HepG2 (cell line): Measurements from ENCODE around the gene PDP2. TPM values are rescaled to one million over a fixed set of nuclear protein-coding genes. Genes with fewer than 3 reads are reported as not detected.

Experiments used
- ARHGAP35 ChIP-seq: sonication (generic); formaldehyde crosslinking; IDR thresholded peaks from 2 replicates; pipeline ENCODE4 v1.9.0; 2022; ENCODE audit warnings: mild to moderate bottlenecking, inconsistent platforms, moderate library complexity, missing genetic modification reagents, borderline replicate concordance
- FOXA1 ChIP-seq, 2 experiments: fragments of 450-650 bp in 1 of 2; sonication (generic) in 1 of 2; formaldehyde crosslinking in 1 of 2; IDR thresholded peaks; 2 replicates each; pipeline versions ENCODE4 v1.4.0 to v1.6.1; 2016 to 2020; ENCODE audit warnings: missing genetic modification reagents in 1 of 2
- THRA ChIP-seq: sonication (generic); formaldehyde crosslinking; IDR thresholded peaks from 2 replicates; pipeline ENCODE4 v1.4.0; 2020; ENCODE audit warnings: missing genetic modification reagents, borderline replicate concordance
- ZFYVE20 ChIP-seq: sonication (generic); formaldehyde crosslinking; IDR thresholded peaks from 2 replicates; pipeline ENCODE4 v1.8.0; 2023; ENCODE audit warnings: low read depth, mild to moderate bottlenecking, moderate library complexity, missing genetic modification reagents, borderline replicate concordance
- ZKSCAN8 ChIP-seq: IDR thresholded peaks from 2 replicates; pipeline ENCODE4 v1.6.1; 2016; ENCODE audit warnings: borderline replicate concordance, missing genetic modification reagents, missing compliant biosample characterization
- ZNF280B ChIP-seq: sonication (generic); formaldehyde crosslinking; IDR thresholded peaks from 2 replicates; pipeline ENCODE4 v1.5.0; 2020; ENCODE audit warnings: missing genetic modification reagents, mild to moderate bottlenecking, borderline replicate concordance
- ZNF335 ChIP-seq: sonication (generic); formaldehyde crosslinking; IDR thresholded peaks from 2 replicates; pipeline ENCODE4 v1.4.0; 2020; ENCODE audit warnings: missing genetic modification reagents
- ZNF777 ChIP-seq: sonication (generic); formaldehyde crosslinking; IDR thresholded peaks from 2 replicates; pipeline ENCODE4 v1.4.0; 2020; ENCODE audit warnings: missing genetic modification reagents
- polyA plus RNA-seq, 8 experiments: library from polyadenylated mRNA; depleted of rRNA in 3 of 8; stranded (reverse) in 7 of 8; unstranded in 1 of 8; fragments of >200 nt; fragmentation: Illumina TruSeq in 4 of 8; extraction: Trizol in 4 of 8; gene quantifications; 2 replicates each; pipeline versions ENCODE4 v1.2.1 to v1.2.3, GENCODE V29; 2011 to 2016; ENCODE audit warnings: low read depth in 4 of 8, missing spikeins in 1 of 8, mixed read lengths in 1 of 8; ENCODE audit not compliant: insufficient read depth in 1 of 8
- total RNA-seq, 5 experiments: library from RNA; depleted of rRNA; stranded (reverse); fragments of >200 nt; fragmentation: Illumina TruSeq; extraction: Trizol; gene quantifications; 2 replicates each; pipeline ENCODE4 v1.2.3, GENCODE V29; 2016; ENCODE audit warnings: low read depth in 1 of 5
- TF ChIP-seq, protein P1 (sequence below): sonication (generic); formaldehyde crosslinking; IDR thresholded peaks from 2 replicates; pipeline ENCODE4 v1.4.0; 2020; ENCODE audit warnings: missing genetic modification reagents
- TF ChIP-seq, protein P2 (sequence below): sonication (generic); formaldehyde crosslinking; IDR thresholded peaks from 2 replicates; pipeline ENCODE4 v1.5.1; 2020; ENCODE audit warnings: mild to moderate bottlenecking, missing genetic modification reagents, moderate library complexity
- TF ChIP-seq, protein P3 (sequence below): sonication (generic); formaldehyde crosslinking; IDR thresholded peaks from 2 replicates; pipeline ENCODE4 v1.5.1; 2020; ENCODE audit warnings: mild to moderate bottlenecking, moderate library complexity, missing genetic modification reagents
- TF ChIP-seq, protein P4 (sequence below): sonication (generic); formaldehyde crosslinking; conservative IDR thresholded peaks from 2 replicates; pipeline ENCODE4 v1.4.0; 2020; ENCODE audit warnings: missing genetic modification reagents
- TF ChIP-seq, protein P5 (sequence below): sonication (generic); formaldehyde crosslinking; IDR thresholded peaks from 2 replicates; pipeline ENCODE4 v1.5.0; 2020; ENCODE audit warnings: missing genetic modification reagents

PDP2 gene
- total and polyA plus RNA-seq, 2 of the 13 experiments (the other 11 are each of a cell fraction or from before 2014, with no cell fraction given): 12.8 to 15.8 TPM

DNA sequence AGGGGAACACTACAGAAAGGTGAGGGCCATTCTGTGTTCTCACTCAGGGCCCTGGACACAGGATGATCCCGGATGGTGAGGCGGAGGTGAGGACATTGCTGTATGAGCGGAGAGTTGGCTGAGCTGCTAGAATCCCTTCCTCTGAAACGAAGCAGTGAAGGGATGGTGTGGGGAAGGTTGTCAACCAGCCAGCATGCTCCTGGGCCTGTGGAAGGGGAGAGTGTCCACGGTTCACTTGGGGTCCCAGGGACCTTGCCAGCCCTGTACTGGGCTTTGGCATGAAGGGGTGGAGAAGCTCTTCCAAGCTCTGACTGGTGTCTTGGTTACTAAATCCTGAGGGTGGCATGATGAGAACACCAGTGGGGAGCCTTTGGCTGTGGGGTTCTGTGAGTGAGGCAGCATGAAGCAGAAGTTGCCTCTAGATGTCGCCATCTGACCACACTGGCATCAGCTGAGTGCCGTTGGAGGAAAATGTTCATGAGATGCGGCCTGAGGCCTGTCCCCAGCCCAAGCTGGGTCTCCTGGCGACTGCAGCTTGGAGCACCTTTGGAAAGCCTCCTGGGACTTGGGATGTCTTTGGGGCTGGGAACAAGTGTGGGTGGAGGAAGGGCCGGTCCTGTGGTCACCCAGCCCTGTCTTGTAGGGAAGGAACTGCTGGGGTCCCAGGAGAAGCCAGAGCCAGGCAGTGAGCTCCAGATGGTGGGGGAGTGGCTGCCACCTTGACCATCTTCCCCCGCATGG is 14.8 kb downstream of the PDP2 start (continued):
- TF ChIP-seq, protein P1, sequence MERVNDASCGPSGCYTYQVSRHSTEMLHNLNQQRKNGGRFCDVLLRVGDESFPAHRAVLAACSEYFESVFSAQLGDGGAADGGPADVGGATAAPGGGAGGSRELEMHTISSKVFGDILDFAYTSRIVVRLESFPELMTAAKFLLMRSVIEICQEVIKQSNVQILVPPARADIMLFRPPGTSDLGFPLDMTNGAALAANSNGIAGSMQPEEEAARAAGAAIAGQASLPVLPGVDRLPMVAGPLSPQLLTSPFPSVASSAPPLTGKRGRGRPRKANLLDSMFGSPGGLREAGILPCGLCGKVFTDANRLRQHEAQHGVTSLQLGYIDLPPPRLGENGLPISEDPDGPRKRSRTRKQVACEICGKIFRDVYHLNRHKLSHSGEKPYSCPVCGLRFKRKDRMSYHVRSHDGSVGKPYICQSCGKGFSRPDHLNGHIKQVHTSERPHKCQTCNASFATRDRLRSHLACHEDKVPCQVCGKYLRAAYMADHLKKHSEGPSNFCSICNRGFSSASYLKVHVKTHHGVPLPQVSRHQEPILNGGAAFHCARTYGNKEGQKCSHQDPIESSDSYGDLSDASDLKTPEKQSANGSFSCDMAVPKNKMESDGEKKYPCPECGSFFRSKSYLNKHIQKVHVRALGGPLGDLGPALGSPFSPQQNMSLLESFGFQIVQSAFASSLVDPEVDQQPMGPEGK (CRISPR knock-in tag): peak; percentile 52
- TF ChIP-seq, protein P2, sequence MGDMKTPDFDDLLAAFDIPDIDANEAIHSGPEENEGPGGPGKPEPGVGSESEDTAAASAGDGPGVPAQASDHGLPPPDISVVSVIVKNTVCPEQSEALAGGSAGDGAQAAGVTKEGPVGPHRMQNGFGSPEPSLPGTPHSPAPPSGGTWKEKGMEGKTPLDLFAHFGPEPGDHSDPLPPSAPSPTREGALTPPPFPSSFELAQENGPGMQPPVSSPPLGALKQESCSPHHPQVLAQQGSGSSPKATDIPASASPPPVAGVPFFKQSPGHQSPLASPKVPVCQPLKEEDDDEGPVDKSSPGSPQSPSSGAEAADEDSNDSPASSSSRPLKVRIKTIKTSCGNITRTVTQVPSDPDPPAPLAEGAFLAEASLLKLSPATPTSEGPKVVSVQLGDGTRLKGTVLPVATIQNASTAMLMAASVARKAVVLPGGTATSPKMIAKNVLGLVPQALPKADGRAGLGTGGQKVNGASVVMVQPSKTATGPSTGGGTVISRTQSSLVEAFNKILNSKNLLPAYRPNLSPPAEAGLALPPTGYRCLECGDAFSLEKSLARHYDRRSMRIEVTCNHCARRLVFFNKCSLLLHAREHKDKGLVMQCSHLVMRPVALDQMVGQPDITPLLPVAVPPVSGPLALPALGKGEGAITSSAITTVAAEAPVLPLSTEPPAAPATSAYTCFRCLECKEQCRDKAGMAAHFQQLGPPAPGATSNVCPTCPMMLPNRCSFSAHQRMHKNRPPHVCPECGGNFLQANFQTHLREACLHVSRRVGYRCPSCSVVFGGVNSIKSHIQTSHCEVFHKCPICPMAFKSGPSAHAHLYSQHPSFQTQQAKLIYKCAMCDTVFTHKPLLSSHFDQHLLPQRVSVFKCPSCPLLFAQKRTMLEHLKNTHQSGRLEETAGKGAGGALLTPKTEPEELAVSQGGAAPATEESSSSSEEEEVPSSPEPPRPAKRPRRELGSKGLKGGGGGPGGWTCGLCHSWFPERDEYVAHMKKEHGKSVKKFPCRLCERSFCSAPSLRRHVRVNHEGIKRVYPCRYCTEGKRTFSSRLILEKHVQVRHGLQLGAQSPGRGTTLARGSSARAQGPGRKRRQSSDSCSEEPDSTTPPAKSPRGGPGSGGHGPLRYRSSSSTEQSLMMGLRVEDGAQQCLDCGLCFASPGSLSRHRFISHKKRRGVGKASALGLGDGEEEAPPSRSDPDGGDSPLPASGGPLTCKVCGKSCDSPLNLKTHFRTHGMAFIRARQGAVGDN (CRISPR knock-in tag): peak; percentile 55
- TF ChIP-seq ZKSCAN8 (peak; percentile 74; the same call in 1 of the 2 replicates), ZNF280B (peak; percentile 55; the same call in 1 of the 2 replicates), ZNF777 (peak; percentile 70), THRA (0 out of 2 replicates have a peak, but pooled peaks have one; percentile 42), ARHGAP35 (CRISPR knock-in tag) (no peak), ZFYVE20 (no peak), ZNF335 (CRISPR knock-in tag) (0 out of 2 replicates have a peak, but pooled peaks have one; percentile 38), FOXA1 (IDR thresholded peaks at IDR 0.05) (no peak), FOXA1 (CRISPR knock-in tag; IDR thresholded peaks at IDR 0.05) (0 out of 2 replicates have a peak, but pooled peaks have one; percentile 15)
- TF ChIP-seq, protein P3, sequence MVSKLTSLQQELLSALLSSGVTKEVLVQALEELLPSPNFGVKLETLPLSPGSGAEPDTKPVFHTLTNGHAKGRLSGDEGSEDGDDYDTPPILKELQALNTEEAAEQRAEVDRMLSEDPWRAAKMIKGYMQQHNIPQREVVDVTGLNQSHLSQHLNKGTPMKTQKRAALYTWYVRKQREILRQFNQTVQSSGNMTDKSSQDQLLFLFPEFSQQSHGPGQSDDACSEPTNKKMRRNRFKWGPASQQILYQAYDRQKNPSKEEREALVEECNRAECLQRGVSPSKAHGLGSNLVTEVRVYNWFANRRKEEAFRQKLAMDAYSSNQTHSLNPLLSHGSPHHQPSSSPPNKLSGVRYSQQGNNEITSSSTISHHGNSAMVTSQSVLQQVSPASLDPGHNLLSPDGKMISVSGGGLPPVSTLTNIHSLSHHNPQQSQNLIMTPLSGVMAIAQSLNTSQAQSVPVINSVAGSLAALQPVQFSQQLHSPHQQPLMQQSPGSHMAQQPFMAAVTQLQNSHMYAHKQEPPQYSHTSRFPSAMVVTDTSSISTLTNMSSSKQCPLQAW: peak; percentile 84
- TF ChIP-seq, protein P4, sequence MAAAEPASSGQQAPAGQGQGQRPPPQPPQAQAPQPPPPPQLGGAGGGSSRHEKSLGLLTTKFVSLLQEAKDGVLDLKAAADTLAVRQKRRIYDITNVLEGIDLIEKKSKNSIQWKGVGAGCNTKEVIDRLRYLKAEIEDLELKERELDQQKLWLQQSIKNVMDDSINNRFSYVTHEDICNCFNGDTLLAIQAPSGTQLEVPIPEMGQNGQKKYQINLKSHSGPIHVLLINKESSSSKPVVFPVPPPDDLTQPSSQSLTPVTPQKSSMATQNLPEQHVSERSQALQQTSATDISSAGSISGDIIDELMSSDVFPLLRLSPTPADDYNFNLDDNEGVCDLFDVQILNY (CRISPR knock-in tag): 0 out of 2 replicates have a peak, but pooled peaks have one; percentile 14
- TF ChIP-seq, protein P5, sequence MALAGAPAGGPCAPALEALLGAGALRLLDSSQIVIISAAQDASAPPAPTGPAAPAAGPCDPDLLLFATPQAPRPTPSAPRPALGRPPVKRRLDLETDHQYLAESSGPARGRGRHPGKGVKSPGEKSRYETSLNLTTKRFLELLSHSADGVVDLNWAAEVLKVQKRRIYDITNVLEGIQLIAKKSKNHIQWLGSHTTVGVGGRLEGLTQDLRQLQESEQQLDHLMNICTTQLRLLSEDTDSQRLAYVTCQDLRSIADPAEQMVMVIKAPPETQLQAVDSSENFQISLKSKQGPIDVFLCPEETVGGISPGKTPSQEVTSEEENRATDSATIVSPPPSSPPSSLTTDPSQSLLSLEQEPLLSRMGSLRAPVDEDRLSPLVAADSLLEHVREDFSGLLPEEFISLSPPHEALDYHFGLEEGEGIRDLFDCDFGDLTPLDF: no peak
